ENCODE data around the gene JARID2.

The JARID2 gene

DNA sequence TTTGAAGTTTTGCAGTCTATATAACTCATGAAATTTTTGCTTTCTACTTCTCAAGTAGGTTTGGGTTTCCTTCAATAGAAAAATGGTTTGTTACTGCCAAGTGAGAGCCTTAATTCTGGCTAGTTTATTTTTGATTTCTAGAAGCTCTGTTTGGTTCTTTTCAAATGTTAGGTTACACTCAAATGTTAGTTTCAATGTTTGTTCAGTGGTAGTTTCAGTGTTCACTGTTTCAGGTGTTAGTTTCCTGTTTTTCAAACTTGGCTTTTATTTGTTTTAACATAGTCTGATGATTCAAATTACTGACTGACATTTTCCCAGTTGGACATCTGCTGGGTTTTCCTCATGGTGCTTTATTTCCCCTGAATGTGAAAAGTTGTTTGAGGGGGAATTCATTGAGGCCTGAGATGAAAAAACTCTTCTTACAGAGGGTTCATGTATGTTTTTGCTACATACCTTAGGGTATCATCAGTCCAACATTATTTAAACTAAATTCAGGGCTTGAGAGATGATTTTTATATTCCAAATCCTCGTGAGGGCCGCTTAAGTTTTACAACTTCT lies 189.0 kb downstream of the JARID2 start:
- H3K27ac ChIP-seq: peak overlapping the region in 3 of 11 experiments; percentile 6 to 68 (median 33); a peak in 3 of 22 replicates
- no peak overlapping the region for H3K9ac ChIP-seq
- H3K4me3 ChIP-seq: no peak overlapping the region
- H4K20me1 ChIP-seq: peaks cover 82 to 100% (median 95%) of the 10 kb centered on the region in 11 experiments; a peak in 21 of 22 replicates
- H3K4me2 ChIP-seq: peak overlapping the region; percentile 83 to 97 (median 89); a peak in 21 of 22 replicates
- no peak for TF ChIP-seq Cebpa-rat (IDR thresholded peaks at IDR 0.05)
- H3K27me3 ChIP-seq: no peaks in the 10 kb centered on the region
- peaks cover 0 to 10% (median 0%) of the 10 kb centered on the region in 11 experiments; a peak in 3 of 22 replicates for H3K36me3 ChIP-seq
- H3K4me1 ChIP-seq: peaks cover 97 to 100% (median 100%) of the 10 kb centered on the region in 10 experiments
- H3K9me3 ChIP-seq (replicated peaks in 1 of 11): peaks cover 6 to 13% (median 10%) of the 10 kb centered on the region in 11 experiments; a peak in 16 of 22 replicates

GRCh38 chr6:15435468-15435867 lies 189.6 kb downstream of the JARID2 start:
- H3K9ac ChIP-seq: no peak overlapping the region
- no peaks in the 10 kb centered on the region for H3K27me3 ChIP-seq
- no peak overlapping the region for H3K4me3 ChIP-seq
- TF ChIP-seq Cebpa-rat (IDR thresholded peaks at IDR 0.05): no peak
- H3K36me3 ChIP-seq: peaks cover 0 to 10% (median 0%) of the 10 kb centered on the region in 11 experiments; a peak in 3 of 22 replicates
- peaks cover 98 to 100% (median 100%) of the 10 kb centered on the region in 10 experiments for H3K4me1 ChIP-seq
- peaks cover 82 to 100% (median 95%) of the 10 kb centered on the region in 11 experiments; a peak in 21 of 22 replicates for H4K20me1 ChIP-seq
- peak overlapping the region in 2 of 11 experiments; percentile 6 to 19; a peak in 2 of 22 replicates for H3K27ac ChIP-seq
- peaks cover 6 to 13% (median 10%) of the 10 kb centered on the region in 11 experiments; a peak in 16 of 22 replicates for H3K9me3 ChIP-seq (replicated peaks in 1 of 11)
- H3K4me2 ChIP-seq: peak overlapping the region; percentile 41 to 97 (median 80); a peak in 19 of 22 replicates

GRCh38 chr6:15436451-15436850 lies 190.6 kb downstream of the JARID2 start:
- peaks cover 0 to 10% (median 0%) of the 10 kb centered on the region in 11 experiments; a peak in 3 of 22 replicates for H3K36me3 ChIP-seq
- H3K9ac ChIP-seq: no peak overlapping the region
- peaks cover 82 to 100% (median 95%) of the 10 kb centered on the region in 11 experiments; a peak in 21 of 22 replicates for H4K20me1 ChIP-seq
- H3K27ac ChIP-seq: peak overlapping the region in 3 of 11 experiments; percentile 19 to 53 (median 31); a peak in 1 of 22 replicates
- H3K4me2 ChIP-seq: peak overlapping the region; percentile 46 to 97 (median 80)
- peaks cover 6 to 13% (median 10%) of the 10 kb centered on the region in 11 experiments; a peak in 16 of 22 replicates for H3K9me3 ChIP-seq (replicated peaks in 1 of 11)
- TF ChIP-seq Cebpa-rat (IDR thresholded peaks at IDR 0.05): no peak
- H3K4me3 ChIP-seq: no peak overlapping the region; a peak in 1 of 20 replicates
- no peaks in the 10 kb centered on the region for H3K27me3 ChIP-seq
- H3K4me1 ChIP-seq: peaks cover 98 to 100% (median 100%) of the 10 kb centered on the region in 10 experiments

DNA sequence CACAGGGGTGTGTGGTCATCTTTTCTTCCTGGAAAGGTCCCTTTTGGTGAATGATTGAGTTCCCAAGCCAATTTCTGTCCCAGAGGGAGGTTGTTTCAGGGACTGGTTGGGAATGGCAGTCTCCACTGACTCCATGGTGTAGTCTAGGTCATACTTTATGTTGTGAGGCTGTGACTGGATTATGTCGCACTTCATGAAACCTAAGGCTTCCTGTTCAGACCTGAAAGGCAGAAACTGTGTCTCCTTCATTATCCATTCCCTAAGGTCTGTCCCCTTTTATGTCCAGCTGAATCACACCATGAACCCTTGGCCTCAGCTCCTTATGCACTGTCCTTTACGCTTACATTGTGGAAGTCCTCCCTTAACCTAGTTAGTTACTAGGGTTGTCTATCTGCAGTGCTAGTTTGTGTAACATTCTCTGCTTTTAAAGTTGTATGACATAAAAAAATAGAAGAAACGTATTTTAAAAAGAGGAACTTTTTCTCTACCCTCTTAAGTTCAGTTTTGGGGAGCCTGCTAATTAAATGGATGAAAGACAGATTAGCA lies 191.3 kb downstream of the JARID2 start:
- Histone ChIP-seq H3K9ac (peak overlapping the region in 1 of 11 experiments; percentile 19; a peak in 2 of 22 replicates), H3K27ac (peak overlapping the region in 6 of 11 experiments; percentile 11 to 53 (median 25); a peak in 9 of 22 replicates), H3K36me3 (peaks cover 0 to 10% (median 0%) of the 10 kb centered on the region in 11 experiments; a peak in 3 of 22 replicates), H3K4me1 (peaks cover 98 to 100% (median 100%) of the 10 kb centered on the region in 10 experiments), H3K4me3 (no peak overlapping the region), H4K20me1 (peaks cover 82 to 100% (median 95%) of the 10 kb centered on the region in 11 experiments; a peak in 21 of 22 replicates), H3K4me2 (peak overlapping the region; percentile 46 to 97 (median 80)), H3K27me3 (no peaks in the 10 kb centered on the region), H3K9me3 (replicated peaks in 1 of 11) (peaks cover 6 to 13% (median 10%) of the 10 kb centered on the region in 11 experiments; a peak in 16 of 22 replicates)
- no peak for TF ChIP-seq Cebpa-rat (IDR thresholded peaks at IDR 0.05)

DNA sequence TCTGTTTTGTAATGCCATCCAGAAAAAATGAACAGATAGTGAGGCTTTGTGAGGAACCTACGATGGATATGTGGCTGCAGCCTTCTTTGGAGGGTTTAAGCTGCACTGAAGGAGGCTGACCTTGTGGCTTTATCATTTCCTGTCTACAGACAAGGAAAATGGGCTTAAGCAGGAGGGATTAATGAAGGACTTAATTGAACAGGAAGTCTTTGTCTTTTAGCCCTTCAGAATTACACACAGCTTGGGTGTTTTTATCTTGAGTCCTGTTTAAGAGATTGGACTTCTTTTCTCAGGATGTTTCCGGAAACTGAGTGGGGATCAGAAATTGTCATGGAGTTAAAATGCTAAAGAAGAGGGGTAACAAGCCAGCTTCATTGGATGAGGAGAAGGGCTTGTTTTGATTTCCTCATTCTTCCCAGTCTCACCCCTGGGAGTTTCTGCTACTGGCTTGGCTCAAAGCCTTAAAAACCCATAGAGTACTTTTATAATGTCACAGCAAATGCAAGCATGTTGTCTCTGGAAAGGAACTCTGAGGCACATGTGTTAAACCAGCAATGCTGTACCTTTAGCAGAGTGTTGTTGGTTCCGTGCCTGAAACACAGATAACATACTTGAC lies 193.6 kb downstream of the JARID2 start:
- Histone ChIP-seq H3K4me2 (peak overlapping the region; percentile 46 to 97 (median 80)), H3K4me1 (peaks cover 98 to 100% (median 100%) of the 10 kb centered on the region in 10 experiments), H3K9ac (peak overlapping the region in 9 of 11 experiments; percentile 2 to 49 (median 31); a peak in 12 of 22 replicates), H3K4me3 (peak overlapping the region in 1 of 10 experiments; percentile 35; a peak in 1 of 20 replicates), H4K20me1 (peaks cover 84 to 100% (median 93%) of the 10 kb centered on the region in 11 experiments; a peak in 21 of 22 replicates), H3K9me3 (replicated peaks in 1 of 11) (peaks cover 6 to 10% (median 9%) of the 10 kb centered on the region in 11 experiments; a peak in 16 of 22 replicates), H3K27ac (peak overlapping the region; percentile 2 to 51 (median 44); a peak in 17 of 22 replicates), H3K36me3 (peaks cover 0 to 10% (median 0%) of the 10 kb centered on the region in 11 experiments; a peak in 3 of 22 replicates), H3K27me3 (no peaks in the 10 kb centered on the region)
- no peak for TF ChIP-seq Cebpa-rat (IDR thresholded peaks at IDR 0.05)

- Histone ChIP-seq H3K4me2 (peak overlapping the region; percentile 46 to 97 (median 80)), H3K27ac (peak overlapping the region in 8 of 11 experiments; percentile 8 to 51 (median 46); a peak in 10 of 22 replicates), H3K36me3 (peaks cover 0 to 10% (median 0%) of the 10 kb centered on the region in 11 experiments; a peak in 3 of 22 replicates), H4K20me1 (peaks cover 87 to 98% (median 95%) of the 10 kb centered on the region in 11 experiments; a peak in 21 of 22 replicates), H3K9ac (peak overlapping the region in 4 of 11 experiments; percentile 2 to 49 (median 30); a peak in 5 of 22 replicates), H3K9me3 (replicated peaks in 1 of 11) (peaks cover 3 to 4% (median 4%) of the 10 kb centered on the region in 11 experiments; a peak in 15 of 22 replicates), H3K27me3 (no peaks in the 10 kb centered on the region), H3K4me3 (no peak overlapping the region), H3K4me1 (peaks cover 97 to 100% (median 99%) of the 10 kb centered on the region in 10 experiments)
- TF ChIP-seq Cebpa-rat (IDR thresholded peaks at IDR 0.05): no peak
Measured at GRCh38 chr6:15440040-15440439, 194.2 kb downstream of the JARID2 start.

DNA sequence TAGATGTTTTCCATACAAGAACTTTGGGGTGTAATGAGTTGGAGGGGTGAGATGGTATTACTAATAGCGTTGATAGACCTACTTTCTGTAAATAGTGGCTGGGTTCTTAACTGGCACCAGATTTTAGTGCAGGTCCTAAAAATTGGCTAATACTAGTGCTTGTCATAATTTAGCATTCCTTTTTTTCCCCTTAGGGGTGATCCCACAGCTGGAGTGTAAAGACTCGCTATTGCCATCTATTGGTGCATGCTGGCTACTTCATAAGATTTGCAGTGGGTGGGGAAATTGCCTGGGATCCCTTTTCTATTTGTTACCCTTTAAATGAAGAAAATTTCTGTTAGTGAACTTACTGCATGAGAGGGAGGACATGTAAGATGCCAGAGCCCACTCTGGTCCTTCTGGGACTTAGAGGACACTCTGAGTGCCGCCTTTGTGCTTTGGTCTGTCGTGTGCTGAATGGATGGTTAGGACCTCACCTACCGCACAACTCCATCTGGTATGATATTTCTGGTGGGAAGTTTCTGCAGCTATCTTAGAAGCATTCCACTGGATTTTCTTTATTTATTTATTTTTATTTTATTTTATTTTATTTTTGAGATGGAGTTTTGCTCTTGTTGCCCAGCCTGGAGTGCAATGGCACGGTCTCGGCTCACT lies 195.5 kb downstream of the JARID2 start:
- Histone ChIP-seq H3K4me2 (peak overlapping the region; percentile 26 to 97 (median 72); a peak in 21 of 22 replicates), H3K9ac (no peak overlapping the region), H4K20me1 (peaks cover 88 to 98% (median 96%) of the 10 kb centered on the region in 11 experiments; a peak in 21 of 22 replicates), H3K27me3 (no peaks in the 10 kb centered on the region), H3K9me3 (replicated peaks in 1 of 11) (no peaks in the 10 kb centered on the region), H3K36me3 (peaks cover 0 to 9% (median 0%) of the 10 kb centered on the region in 11 experiments; a peak in 5 of 22 replicates), H3K4me1 (peaks cover 92 to 100% (median 99%) of the 10 kb centered on the region in 10 experiments), H3K4me3 (no peak overlapping the region), H3K27ac (peak overlapping the region in 3 of 11 experiments; percentile 12 to 37 (median 33); a peak in 1 of 22 replicates)
- no peak for TF ChIP-seq Cebpa-rat (IDR thresholded peaks at IDR 0.05)

All from BLaER1 treated with 17β-estradiol and CSF1 and Interleukin-3, amounts not matched to agents 10 nM and 100 nM (cell line).